WI38 (cell line): ENCODE results near the gene CTLA4.

Experiments used
- H3K4me3 ChIP-seq: 2 replicates; pipeline ENCODE4 v1.5.1; 2011; ENCODE audit warnings: low read depth, mild to moderate bottlenecking, control low read depth, low read length
- TF ChIP-seq, protein P1 (sequence below): IDR thresholded peaks from 2 replicates; pipeline ENCODE4 v1.5.1; 2012; ENCODE audit warnings: low read depth, mild to moderate bottlenecking, control low read depth, low read length

Gene CTLA4

GRCh38 chr2:203867561-203868200 is at the start of gene CTLA4:
Gene CTLA4 (plus strand): TSS chr2:203867771. CDS start chr2:203867943, 172 bp downstream.
- no peak within 1 kb of the TSS for H3K4me3 ChIP-seq
- TF ChIP-seq, protein P1, sequence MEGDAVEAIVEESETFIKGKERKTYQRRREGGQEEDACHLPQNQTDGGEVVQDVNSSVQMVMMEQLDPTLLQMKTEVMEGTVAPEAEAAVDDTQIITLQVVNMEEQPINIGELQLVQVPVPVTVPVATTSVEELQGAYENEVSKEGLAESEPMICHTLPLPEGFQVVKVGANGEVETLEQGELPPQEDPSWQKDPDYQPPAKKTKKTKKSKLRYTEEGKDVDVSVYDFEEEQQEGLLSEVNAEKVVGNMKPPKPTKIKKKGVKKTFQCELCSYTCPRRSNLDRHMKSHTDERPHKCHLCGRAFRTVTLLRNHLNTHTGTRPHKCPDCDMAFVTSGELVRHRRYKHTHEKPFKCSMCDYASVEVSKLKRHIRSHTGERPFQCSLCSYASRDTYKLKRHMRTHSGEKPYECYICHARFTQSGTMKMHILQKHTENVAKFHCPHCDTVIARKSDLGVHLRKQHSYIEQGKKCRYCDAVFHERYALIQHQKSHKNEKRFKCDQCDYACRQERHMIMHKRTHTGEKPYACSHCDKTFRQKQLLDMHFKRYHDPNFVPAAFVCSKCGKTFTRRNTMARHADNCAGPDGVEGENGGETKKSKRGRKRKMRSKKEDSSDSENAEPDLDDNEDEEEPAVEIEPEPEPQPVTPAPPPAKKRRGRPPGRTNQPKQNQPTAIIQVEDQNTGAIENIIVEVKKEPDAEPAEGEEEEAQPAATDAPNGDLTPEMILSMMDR: no peak

DNA sequence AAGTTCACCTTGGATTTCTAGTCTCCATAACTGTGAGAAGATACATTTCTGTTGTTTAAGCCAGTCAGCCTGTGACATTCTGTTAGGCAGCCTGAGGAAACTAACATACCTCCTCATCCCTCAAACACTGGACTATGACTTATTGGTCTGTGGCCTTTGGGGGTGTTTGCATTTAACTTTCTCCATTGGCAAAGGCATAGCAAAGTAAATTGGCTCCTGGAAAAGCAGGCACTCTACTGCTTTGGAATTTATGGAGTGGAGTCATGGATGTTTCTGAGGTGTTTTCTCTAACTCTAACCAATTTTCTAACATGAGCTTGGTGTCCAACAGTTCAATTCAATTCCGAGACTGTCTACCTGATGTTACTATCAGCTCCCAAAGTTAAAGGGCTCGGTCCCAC is 48.9 kb upstream of the CTLA4 start:
- TF ChIP-seq, protein P1: no peak
- no peak overlapping the region for H3K4me3 ChIP-seq

DNA sequence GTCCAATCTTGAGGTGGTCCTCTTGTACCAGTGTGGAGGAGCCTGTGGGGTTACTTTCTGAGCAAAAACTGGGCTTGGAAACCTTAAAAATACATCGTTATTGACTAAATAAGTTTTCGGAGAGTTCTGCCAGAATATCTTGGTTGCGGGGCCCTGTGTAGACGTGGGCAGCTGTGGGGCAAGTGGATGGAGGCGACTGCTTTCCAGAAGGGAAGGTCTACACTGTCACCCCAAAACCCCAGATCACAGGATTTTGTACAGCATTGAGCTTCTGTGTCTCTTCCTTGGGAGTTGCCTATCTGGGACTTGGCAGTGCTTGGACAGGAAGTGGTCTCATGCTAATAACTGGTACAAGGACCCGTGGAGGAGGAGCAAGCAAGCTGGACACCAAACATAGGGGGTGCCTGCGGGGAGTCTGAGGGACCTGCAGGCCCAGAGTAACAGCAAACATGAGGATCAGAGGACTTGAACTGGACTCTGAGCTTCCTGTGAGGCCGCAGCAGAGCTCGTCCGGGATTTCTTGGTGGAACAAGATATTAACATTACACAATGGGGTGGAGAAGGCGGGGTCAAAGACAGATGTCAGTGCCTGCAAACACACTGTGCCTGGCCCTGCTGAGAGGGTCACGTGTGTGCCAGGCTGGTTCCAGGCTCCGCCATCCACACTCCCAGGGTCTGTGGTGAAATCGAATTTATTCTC is 48.0 kb upstream of the CTLA4 start:
- TF ChIP-seq, protein P1: no peak
- no peak overlapping the region for H3K4me3 ChIP-seq

- no peak overlapping the region for H3K4me3 ChIP-seq
- TF ChIP-seq, protein P1: no peak
Observed at GRCh38 chr2:203820969-203821368, 46.6 kb upstream of the CTLA4 start.

GRCh38 chr2:203822240-203822639 is 45.3 kb upstream of the CTLA4 start:
- H3K4me3 ChIP-seq: no peak overlapping the region
- TF ChIP-seq, protein P1: no peak

DNA sequence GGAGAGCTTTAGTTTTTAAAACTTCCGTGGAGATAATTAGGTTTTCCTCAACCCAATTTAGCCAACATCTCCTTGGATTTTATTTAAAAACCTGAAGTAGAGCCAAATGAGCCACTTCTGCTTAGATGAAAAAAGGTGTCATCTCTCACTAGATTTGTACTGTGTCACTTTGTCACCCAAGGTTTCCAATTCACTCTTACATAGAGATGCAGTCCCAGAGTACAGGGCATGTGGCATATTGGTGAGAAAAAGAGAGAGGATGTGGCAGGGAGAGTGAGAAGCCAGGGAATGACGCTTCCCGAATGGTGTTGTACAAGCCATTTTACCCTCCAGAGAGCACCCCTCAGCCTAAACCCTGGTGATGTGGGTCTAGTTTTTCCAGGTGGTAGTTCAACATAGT is 44.4 kb upstream of the CTLA4 start:
- TF ChIP-seq, protein P1: no peak
- H3K4me3 ChIP-seq: no peak overlapping the region

DNA sequence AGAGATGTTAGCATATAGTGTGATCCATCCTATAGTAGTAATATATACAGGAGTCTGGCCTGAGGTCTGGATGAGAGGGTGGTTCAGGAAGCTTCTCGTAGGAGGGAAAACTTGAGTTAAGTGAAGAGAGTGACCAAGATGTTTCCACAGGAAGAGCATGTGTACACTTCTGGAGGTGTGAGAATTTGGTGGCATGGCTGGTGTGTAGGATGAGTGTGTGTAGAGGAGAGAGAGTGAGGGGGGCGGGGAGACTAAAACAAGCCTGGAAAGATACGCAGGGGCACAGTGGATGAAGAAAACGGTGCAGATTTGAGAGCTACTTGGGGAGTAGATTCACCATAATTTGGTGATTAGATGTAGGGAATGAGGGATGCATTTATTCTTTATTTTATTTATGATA is 43.5 kb upstream of the CTLA4 start:
- no peak overlapping the region for H3K4me3 ChIP-seq
- TF ChIP-seq, protein P1: no peak
